Stimulated activated CD4-positive, alpha-beta T cell treated with anti-CD3 and anti-CD28 coated beads, Interleukin-12 subunit alpha, Interleukin-12 subunit beta, amount 100 ng/mL, for 48 hours (primary cell): ENCODE data around the gene C1orf52.

Source experiments
- DNase-seq, 3 donors: peaks; one replicate each; pipeline ENCODE4 v3.0.0-alpha.2; 2020; ENCODE audit warnings: low read depth in 2 of 3, low spot score in 1 of 3

Gene C1orf52

GRCh38 chr1:85259118-85259911 is at the start of gene C1orf52:
Gene C1orf52, minus strand, starts transcription at chr1:85259662. Its CDS starts 29 bp downstream, at chr1:85259633.
- peak; percentile 94 to 95 (median 95) for DNase-seq

DNA sequence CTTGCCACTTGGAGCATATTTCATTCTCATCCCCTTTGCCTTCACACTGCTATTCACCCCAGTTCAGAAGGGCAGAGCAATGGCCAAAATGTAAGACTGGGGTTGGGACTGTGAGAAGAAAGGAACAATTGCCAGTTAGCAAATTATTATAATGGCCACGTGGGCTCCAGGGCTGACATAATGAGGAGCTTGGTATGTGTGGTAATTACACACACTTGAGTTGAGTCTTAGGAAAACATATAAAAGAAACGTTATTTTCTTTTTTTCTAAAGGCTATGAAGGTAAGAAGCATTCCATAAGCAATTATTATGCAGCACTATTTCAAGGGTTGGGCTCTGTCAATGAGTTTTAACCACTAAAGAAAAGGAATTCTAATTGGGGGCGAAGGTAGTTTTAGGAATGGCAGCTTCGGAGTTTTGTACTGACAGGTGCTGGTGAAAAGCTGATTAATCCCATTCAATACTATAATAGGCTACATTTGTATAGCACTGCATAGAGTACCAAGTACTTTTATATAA is 49.4 kb upstream of the C1orf52 start:
- no peak for DNase-seq

DNA sequence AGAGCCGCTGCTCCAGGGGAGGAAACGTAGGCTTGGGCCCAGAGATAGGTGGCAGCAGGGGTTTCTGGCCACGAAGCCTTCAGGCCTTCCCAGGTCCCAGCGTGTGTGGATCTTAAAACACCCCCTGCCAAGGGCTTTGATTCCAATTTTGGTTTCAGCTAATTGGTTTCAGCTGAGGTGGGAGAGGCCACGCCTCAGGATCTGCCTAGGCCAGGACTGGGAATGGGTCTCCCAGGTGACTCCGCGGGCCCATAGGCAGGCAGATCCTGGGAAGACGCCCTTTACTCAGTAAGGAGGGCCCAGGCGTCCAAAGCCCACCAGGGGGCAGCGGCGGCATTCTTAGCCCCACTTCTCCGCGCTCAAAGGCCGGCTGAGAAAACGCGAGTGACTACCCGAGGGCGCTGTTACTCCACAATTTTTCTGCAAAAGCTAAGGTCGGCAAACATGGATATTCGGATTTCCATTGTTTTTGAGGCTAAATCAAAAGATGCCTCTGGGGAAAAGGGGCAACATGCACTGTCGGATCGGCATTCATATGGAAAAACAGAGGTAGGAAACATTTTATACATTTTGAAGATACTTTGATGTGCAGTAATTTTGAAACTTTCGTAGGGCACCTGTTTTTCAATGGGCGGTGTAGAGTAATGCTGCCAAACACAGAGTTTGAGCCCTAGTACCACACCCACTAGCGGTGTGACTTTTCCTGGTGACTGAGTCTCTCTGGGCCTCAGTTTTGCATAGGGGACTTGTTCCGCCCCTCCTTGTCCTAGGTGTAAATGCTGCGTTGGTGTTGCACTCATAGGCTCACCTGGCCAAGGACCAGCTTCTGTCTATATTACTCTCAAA is 48.7 kb upstream of the C1orf52 start:
- peak; percentile 44 to 62 (median 61) for DNase-seq

DNA sequence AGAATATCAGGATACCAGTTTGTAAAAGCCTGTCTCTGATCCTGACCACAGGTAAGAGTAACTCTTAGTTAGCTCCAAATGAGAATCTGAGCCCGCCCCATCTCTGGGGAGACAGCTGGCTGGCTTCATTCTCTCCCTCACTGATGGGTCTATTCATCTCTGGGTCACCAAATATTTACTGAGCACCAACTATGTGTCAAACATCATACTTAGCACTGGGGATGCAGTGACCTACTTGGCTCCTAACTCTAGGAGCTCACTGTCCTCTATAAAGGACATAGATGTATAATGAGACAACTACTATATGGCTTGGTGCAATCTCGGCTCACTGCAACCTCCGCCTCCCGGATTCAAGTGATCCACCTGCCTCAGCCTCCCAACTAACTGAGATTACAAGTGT is 46.8 kb upstream of the C1orf52 start:
- DNase-seq: no peak

GRCh38 chr1:85303440-85304162 is 44.1 kb upstream of the C1orf52 start:
- DNase-seq: no peak

DNA sequence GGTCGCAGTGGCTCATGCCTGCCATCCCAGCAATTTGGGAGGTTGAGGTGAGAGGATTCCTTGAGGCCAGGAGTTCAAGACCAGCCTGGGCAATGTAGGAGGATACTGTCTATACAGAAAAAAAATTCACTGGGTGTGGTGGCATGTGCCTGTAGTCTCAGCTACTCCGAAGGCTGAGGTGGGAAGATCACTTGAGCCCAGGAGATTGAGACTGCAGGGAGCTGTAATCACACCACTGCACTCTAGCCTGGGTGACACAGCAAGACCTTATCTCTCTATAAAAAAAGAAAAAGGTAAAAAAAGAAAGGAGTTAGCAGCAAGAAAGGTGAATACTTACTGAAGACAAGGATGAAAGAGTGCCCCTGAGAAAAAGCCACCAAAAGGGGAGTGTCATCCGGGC is 40.7 kb upstream of the C1orf52 start:
- DNase-seq: no peak

- DNase-seq: peak; percentile 64 to 78 (median 72)
Observed at GRCh38 chr1:85297855-85298629, 38.6 kb upstream of the C1orf52 start.

DNA sequence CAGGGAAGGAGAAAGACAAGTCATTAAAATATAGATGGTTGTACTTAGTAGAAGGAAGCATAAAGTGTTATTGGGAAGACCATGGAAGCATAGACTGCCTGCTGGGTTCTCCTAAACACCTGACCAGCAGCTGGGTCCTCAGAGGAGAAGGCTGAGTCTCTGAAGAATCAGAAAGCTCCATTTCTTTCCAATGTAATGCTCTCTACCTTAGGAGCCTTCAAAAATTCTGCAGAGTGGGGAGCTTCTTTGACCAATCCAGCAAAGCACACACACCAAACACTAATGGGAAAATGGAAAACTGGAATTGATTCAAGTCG is 38.0 kb upstream of the C1orf52 start:
- DNase-seq: no peak

- no peak for DNase-seq
Observed at GRCh38 chr1:85296980-85297379, 37.5 kb upstream of the C1orf52 start.

- no peak for DNase-seq
Observed at GRCh38 chr1:85295654-85296053, 36.2 kb upstream of the C1orf52 start.

DNA sequence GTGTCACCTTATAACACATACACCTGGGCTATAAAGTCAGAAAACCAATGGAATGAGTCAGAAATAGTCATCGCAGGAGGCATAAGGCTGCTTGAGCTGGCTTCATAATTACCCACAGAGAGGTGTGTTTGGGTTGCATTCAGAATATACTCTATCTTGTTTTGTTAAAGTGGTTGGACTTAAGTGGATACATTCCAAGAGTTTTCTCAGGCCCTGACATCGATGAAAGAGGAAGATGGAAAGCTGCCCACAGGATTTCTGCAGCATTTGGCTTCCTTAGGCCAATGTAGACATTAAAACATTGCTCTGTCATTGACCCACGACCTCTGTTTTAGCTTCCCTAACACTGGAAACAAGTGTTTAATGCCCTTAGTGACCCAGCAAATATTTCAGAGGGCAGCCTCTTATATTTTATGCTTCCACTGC is 35.6 kb upstream of the C1orf52 start:
- no peak for DNase-seq

DNA sequence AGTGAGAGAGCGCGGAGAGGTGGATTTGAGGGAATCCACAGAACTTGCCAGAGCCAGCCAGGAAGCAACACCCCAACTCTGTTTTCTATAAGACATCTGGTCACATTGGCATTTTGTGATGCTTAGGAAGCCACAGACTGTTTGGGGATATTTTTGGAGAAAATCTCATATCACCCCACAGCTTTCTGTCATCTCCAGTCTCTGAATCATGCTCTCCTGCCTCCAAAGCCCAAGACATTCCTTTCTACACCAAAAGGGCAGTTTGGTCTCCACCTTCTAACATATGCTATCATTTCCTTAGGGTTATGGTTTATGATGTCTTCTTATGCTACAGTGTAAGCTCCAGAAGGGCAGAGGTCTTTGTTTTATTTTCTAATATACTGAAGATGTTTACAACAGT is 31.4 kb upstream of the C1orf52 start:
- no peak for DNase-seq

GRCh38 chr1:85289848-85290335 is 30.4 kb upstream of the C1orf52 start:
- no peak for DNase-seq

- DNase-seq: peak in 1 of 3 donors; percentile 42
Observed at GRCh38 chr1:85289207-85289847, 29.9 kb upstream of the C1orf52 start.

DNA sequence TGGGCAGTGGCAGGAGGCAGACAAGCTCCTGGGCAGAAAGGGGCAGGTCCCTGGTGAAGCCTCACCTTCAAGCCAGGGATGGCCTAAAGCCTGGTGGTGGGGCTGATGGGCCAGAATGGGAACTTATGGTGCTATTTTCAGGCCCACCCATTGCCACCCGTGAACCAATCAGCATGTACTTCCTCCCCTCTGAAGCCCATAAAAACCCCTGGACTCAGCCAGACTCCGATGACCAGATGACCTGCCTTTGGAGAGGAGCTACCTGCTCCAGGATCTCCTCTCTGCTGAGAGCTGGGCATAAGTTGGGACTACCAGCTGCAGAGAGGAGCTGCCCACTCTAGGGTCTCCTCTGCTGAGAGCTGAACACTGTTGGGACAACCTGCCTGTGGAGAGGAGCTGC is 24.7 kb upstream of the C1orf52 start:
- no peak for DNase-seq

GRCh38 chr1:85283475-85284199 is 24.2 kb upstream of the C1orf52 start:
- DNase-seq: no peak

DNA sequence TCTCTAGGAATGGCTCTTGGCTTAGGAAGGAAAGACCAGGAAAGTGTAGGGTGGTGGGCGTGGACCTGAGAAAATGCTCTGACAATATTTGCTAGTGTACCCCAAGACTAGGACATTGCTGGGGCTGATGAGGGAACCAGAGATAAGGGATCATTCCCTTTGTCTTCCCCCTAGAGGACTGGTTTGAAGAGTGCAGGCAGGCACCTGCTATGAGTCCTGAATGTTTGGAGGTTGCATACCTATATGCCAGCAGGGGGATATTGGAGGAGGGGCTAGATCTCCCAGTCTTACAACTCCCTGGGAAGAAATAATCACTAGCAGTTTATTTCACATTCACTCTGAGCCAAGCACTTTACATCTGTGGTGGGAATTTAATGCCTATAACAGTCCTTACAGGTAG is 23.0 kb upstream of the C1orf52 start:
- DNase-seq: no peak

DNA sequence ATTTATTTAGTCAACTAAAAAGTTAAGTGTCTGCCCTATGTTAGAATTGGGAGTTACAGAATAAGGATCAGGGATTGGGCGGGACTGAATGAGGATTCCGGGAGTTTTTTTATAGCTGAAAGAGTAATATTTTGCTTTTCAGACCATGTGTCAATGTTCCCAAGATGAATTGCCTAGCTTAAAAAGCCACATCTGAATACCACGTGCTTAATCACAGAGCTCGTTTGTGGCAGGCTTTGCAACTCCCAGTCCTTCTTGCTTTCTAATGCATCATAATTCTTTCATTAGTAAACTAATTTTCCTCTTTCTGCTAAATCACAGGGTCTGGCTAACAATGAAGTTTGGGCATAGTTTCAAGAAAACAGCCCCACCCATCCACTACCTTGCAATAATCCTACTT is 21.2 kb upstream of the C1orf52 start:
- no peak for DNase-seq

DNA sequence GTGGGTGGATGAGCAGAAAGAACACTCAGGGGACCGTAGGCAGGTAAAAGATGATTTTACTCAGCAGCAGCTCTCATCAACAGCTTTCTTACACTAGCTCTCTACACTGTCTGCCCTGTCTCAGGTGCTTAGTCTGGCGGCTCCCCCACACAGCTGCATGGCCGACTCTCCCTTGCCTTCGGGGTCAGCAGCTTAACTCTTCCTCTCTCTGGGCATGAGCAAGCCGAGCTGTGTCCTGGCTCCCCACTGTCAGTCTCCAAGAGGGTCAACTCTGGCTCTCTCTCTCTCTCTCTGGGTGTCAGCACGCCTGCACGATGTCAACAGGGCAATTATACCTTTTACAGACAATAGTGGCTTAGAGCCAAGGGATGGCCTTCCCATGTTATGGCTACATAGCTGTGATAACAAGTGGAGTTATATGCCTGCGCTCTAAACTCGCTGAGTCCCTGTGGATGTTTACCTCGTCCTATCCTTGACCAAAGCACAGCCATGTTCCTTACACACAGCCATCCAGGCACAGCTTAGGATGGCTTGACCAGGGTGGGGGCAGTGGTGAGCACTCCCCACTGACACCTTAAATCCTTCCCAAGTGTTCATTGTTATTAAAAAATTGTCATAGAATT is 20.1 kb upstream of the C1orf52 start:
- DNase-seq: no peak
